CD8-positive, alpha-beta memory T cell (primary cell): ENCODE data around the gene PRPF31. TPM values are rescaled to one million over a fixed set of nuclear protein-coding genes. Genes with fewer than 3 reads are reported as not detected.

Experiments
- CTCF ChIA-PET: fragments of 350-600 bp; sonication (Branson Sonifier 250); formaldehyde crosslinking; loops from one replicate; lab custom pipeline; 2021; ENCODE audit warnings: antibody characterized with exemption; lab: Charles Lee
- POLR2A ChIA-PET: fragments of 350-600 bp; sonication (Branson Sonifier 250); formaldehyde crosslinking; loops from one replicate; lab custom pipeline; 2021; ENCODE audit warnings: antibody characterized with exemption; lab: Charles Lee
- DNase-seq, 5 donors: peaks; one replicate each; pipeline versions ENCODE4 v3.0.0 to v3.0.0-alpha.2; 2020 to 2022; ENCODE audit warnings: mixed read lengths in 1 of 5
- H3K27ac ChIP-seq: one replicate; pipeline ENCODE4 v1.7.0; 2013; ENCODE audit warnings: low read depth, mild to moderate bottlenecking, low read length, moderate library complexity
- H3K27me3 ChIP-seq: 2 replicates; pipeline ENCODE4 v1.7.0; 2013; ENCODE audit warnings: low read length, mild to moderate bottlenecking; ENCODE audit not compliant: insufficient read depth, poor library complexity, severe bottlenecking
- H3K36me3 ChIP-seq: 2 replicates; pipeline ENCODE4 v1.7.0; 2013; ENCODE audit warnings: mild to moderate bottlenecking, low read length, moderate library complexity; ENCODE audit not compliant: insufficient read depth
- H3K4me1 ChIP-seq: 2 replicates; pipeline ENCODE4 v1.7.0; 2013; ENCODE audit warnings: mild to moderate bottlenecking, low read length, moderate library complexity; ENCODE audit not compliant: insufficient read depth
- H3K4me3 ChIP-seq: 2 replicates; pipeline ENCODE4 v1.7.0; 2013; ENCODE audit warnings: mild to moderate bottlenecking, low read length
- H3K9me3 ChIP-seq: 2 replicates; pipeline ENCODE4 v1.7.0; 2013; ENCODE audit warnings: mild to moderate bottlenecking, low read length
- H3K27ac Mint-ChIP-seq, 8 donors: one replicate each; pipeline ENCODE4 v1.8.0; 2020 to 2021; ENCODE audit warnings: mixed read lengths in 8 of 8, mild to moderate bottlenecking in 6 of 8, inconsistent platforms in 3 of 8, moderate library complexity in 3 of 8
- H3K27me3 Mint-ChIP-seq, 2 donors: one replicate each; pipeline ENCODE4 v1.8.0; 2020 to 2021; ENCODE audit warnings: mixed read lengths in 2 of 2, mild to moderate bottlenecking in 1 of 2, moderate library complexity in 1 of 2
- H3K36me3 Mint-ChIP-seq, 3 donors: one replicate each; pipeline ENCODE4 v1.8.0; 2020 to 2021; ENCODE audit warnings: mixed read lengths in 3 of 3, inconsistent platforms in 1 of 3, mild to moderate bottlenecking in 1 of 3
- H3K4me1 Mint-ChIP-seq, 3 donors: one replicate each; pipeline ENCODE4 v1.8.0; 2020 to 2021; ENCODE audit warnings: mixed read lengths in 3 of 3, inconsistent platforms in 1 of 3, mild to moderate bottlenecking in 1 of 3
- H3K4me3 Mint-ChIP-seq, 7 donors: one replicate each; pipeline ENCODE4 v1.8.0; 2020 to 2021; ENCODE audit warnings: mixed read lengths in 7 of 7, mild to moderate bottlenecking in 6 of 7, moderate library complexity in 4 of 7, inconsistent platforms in 2 of 7
- H3K9me3 Mint-ChIP-seq, 5 donors: one replicate each; pipeline ENCODE4 v1.8.0; 2020 to 2022; ENCODE audit warnings: mixed read lengths in 5 of 5, mild to moderate bottlenecking in 3 of 5, moderate library complexity in 2 of 5, inconsistent platforms in 1 of 5
- polyA plus RNA-seq: library from polyadenylated mRNA; unstranded; fragments of 300-500 nt; fragmentation: Illumina TruSeq; gene quantifications from one replicate; pipeline ENCODE4 v1.2.3, GENCODE V29; 2021
- total RNA-seq, 2 experiments: library from RNA; stranded (reverse); gene quantifications; one replicate each; pipeline ENCODE4 v1.2.3, GENCODE V29; 2021

PRPF31 gene
- total RNA-seq: 100 to 1,000 TPM; 123 to 132 TPM
- 88.9 TPM for polyA plus RNA-seq

GRCh38 chr19:54115109-54116063, at the start of gene PRPF31, which contains the start of gene TFPT:
Gene PRPF31, plus strand, starts transcription at chr19:54115754. Its CDS starts 2,525 bp downstream, at chr19:54118279.
Gene TFPT, minus strand, starts transcription at chr19:54115657. Its CDS starts 388 bp downstream, at chr19:54115269.
- Histone ChIP-seq H3K4me3 (peak within 1 kb of the TSS; percentile 97), H3K27ac (peak within 1 kb of the TSS; percentile 80), H3K9me3 (no peaks in the 10 kb centered on the region), H3K4me1 (peaks cover 28% of the 10 kb centered on the region), H3K36me3 (peaks cover 17% of the 10 kb centered on the region), H3K27me3 (no peaks in the 10 kb centered on the region)
- peak; percentile 90 to 98 (median 96) for DNase-seq
- peaks cover 0 to 2% of the 10 kb centered on the region in 2 donors for H3K27me3 Mint-ChIP-seq
- H3K36me3 Mint-ChIP-seq: peaks cover 0 to 47% (median 8%) of the 10 kb centered on the region in 3 donors
- peaks cover 0 to 1% (median 0%) of the 10 kb centered on the region in 5 donors for H3K9me3 Mint-ChIP-seq
- ChIA-PET CTCF (interaction anchor here (1.4 to 2.1 kb wide), 3 partner anchors 8 to 44 kb away, joined by 4 to 7 read pairs (median 5); partner anchors contain the start of genes CNOT3 and LENG1), POLR2A (interaction anchor here (0.8 to 2.7 kb wide), 10 partner anchors 10 to 248 kb away, joined by 3 to 36 read pairs (median 6); partner anchors contain the start of genes CNOT3, LENG1, MBOAT7 and MYADM)
- H3K27ac Mint-ChIP-seq: peak within 1 kb of the TSS; percentile 72 to 99 (median 92)
- peaks cover 37 to 50% (median 43%) of the 10 kb centered on the region in 3 donors for H3K4me1 Mint-ChIP-seq
- peak within 1 kb of the TSS; percentile 85 to 96 (median 93) for H3K4me3 Mint-ChIP-seq

- no peak overlapping the region for H3K4me3 ChIP-seq
- no peaks in the 10 kb centered on the region for H3K36me3 ChIP-seq
- Mint-ChIP-seq H3K9me3 (peaks cover 0 to 2% (median 0%) of the 10 kb centered on the region in 5 donors), H3K4me3 (no peak overlapping the region), H3K4me1 (no peaks in the 10 kb centered on the region), H3K27me3 (peaks cover 7 to 23% of the 10 kb centered on the region in 2 donors), H3K27ac (no peak overlapping the region), H3K36me3 (no peaks in the 10 kb centered on the region)
- no peak for DNase-seq
- H3K27me3 ChIP-seq: no peaks in the 10 kb centered on the region
- no peaks in the 10 kb centered on the region for H3K4me1 ChIP-seq
- ChIA-PET POLR2A (no interaction called here), CTCF (no interaction called here)
- no peaks in the 10 kb centered on the region for H3K9me3 ChIP-seq
- no peak overlapping the region for H3K27ac ChIP-seq
Measured at GRCh38 chr19:54069470-54069869, 46.1 kb upstream of the PRPF31 start.

GRCh38 chr19:54073829-54074228, 41.7 kb upstream of the PRPF31 start:
- H3K4me1 Mint-ChIP-seq: peaks cover 0 to 4% (median 0%) of the 10 kb centered on the region in 3 donors
- POLR2A ChIA-PET: no interaction called here
- Histone ChIP-seq H3K27ac (no peak overlapping the region), H3K36me3 (no peaks in the 10 kb centered on the region), H3K4me1 (no peaks in the 10 kb centered on the region), H3K9me3 (no peaks in the 10 kb centered on the region), H3K27me3 (no peaks in the 10 kb centered on the region), H3K4me3 (no peak overlapping the region)
- DNase-seq: no peak
- H3K4me3 Mint-ChIP-seq: no peak overlapping the region
- peaks cover 0 to 2% (median 0%) of the 10 kb centered on the region in 5 donors for H3K9me3 Mint-ChIP-seq
- CTCF ChIA-PET: no interaction called here
- H3K36me3 Mint-ChIP-seq: peaks cover 0 to 1% (median 0%) of the 10 kb centered on the region in 3 donors
- H3K27ac Mint-ChIP-seq: no peak overlapping the region
- peaks cover 6 to 16% of the 10 kb centered on the region in 2 donors for H3K27me3 Mint-ChIP-seq

- Mint-ChIP-seq H3K36me3 (peaks cover 0 to 1% (median 0%) of the 10 kb centered on the region in 3 donors), H3K27ac (no peak overlapping the region), H3K9me3 (peaks cover 0 to 3% (median 0%) of the 10 kb centered on the region in 5 donors), H3K4me1 (peaks cover 0 to 4% (median 0%) of the 10 kb centered on the region in 3 donors), H3K27me3 (peaks cover 5 to 11% of the 10 kb centered on the region in 2 donors), H3K4me3 (no peak overlapping the region)
- ChIA-PET CTCF (no interaction called here), POLR2A (interaction anchor here (0.6 kb wide), 1 partner anchor 147 kb away, joined by 3 read pairs; no protein-coding TSS in a partner anchor)
- H3K27me3 ChIP-seq: no peaks in the 10 kb centered on the region
- no peaks in the 10 kb centered on the region for H3K4me1 ChIP-seq
- no peaks in the 10 kb centered on the region for H3K9me3 ChIP-seq
- no peak overlapping the region for H3K27ac ChIP-seq
- no peak for DNase-seq
- H3K4me3 ChIP-seq: no peak overlapping the region
- H3K36me3 ChIP-seq: no peaks in the 10 kb centered on the region
Measured at GRCh38 chr19:54074851-54075250, 40.7 kb upstream of the PRPF31 start.

GRCh38 chr19:54077334-54077733, 38.2 kb upstream of the PRPF31 start:
- peaks cover 10% of the 10 kb centered on the region in 2 donors for H3K27me3 Mint-ChIP-seq
- H3K4me3 Mint-ChIP-seq: no peak overlapping the region
- DNase-seq: no peak
- no peaks in the 10 kb centered on the region for H3K4me1 ChIP-seq
- H3K4me1 Mint-ChIP-seq: peaks cover 0 to 4% (median 0%) of the 10 kb centered on the region in 3 donors
- no peak overlapping the region for H3K4me3 ChIP-seq
- H3K27me3 ChIP-seq: no peaks in the 10 kb centered on the region
- peaks cover 0 to 14% (median 4%) of the 10 kb centered on the region in 5 donors for H3K9me3 Mint-ChIP-seq
- ChIA-PET CTCF (no interaction called here), POLR2A (no interaction called here)
- H3K9me3 ChIP-seq: peaks cover 5% of the 10 kb centered on the region
- no peak overlapping the region for H3K27ac ChIP-seq
- no peaks in the 10 kb centered on the region for H3K36me3 ChIP-seq
- H3K27ac Mint-ChIP-seq: no peak overlapping the region
- H3K36me3 Mint-ChIP-seq: peaks cover 0 to 1% (median 0%) of the 10 kb centered on the region in 3 donors

- H3K27ac Mint-ChIP-seq: no peak within 1 kb of the TSS
- Histone ChIP-seq H3K27me3 (no peaks in the 10 kb centered on the region), H3K36me3 (no peaks in the 10 kb centered on the region), H3K4me3 (no peak within 1 kb of the TSS), H3K9me3 (peaks cover 5% of the 10 kb centered on the region), H3K27ac (no peak within 1 kb of the TSS), H3K4me1 (no peaks in the 10 kb centered on the region)
- no peak within 1 kb of the TSS for H3K4me3 Mint-ChIP-seq
- H3K36me3 Mint-ChIP-seq: peaks cover 0 to under 1% (median 0%) of the 10 kb centered on the region in 3 donors
- peaks cover 3 to 16% (median 8%) of the 10 kb centered on the region in 5 donors for H3K9me3 Mint-ChIP-seq
- ChIA-PET CTCF (no interaction called here), POLR2A (no interaction called here)
- H3K27me3 Mint-ChIP-seq: peaks cover 12 to 14% of the 10 kb centered on the region in 2 donors
- no peak for DNase-seq
- peaks cover 0 to 2% (median 0%) of the 10 kb centered on the region in 3 donors for H3K4me1 Mint-ChIP-seq
Measured at GRCh38 chr19:54081032-54081431, 34.5 kb upstream of the PRPF31 start, which contains the start of gene TARM1. Gene TARM1, minus strand, starts transcription at chr19:54081365. Its CDS starts 25 bp downstream, at chr19:54081340.

GRCh38 chr19:54084410-54084809, 31.1 kb upstream of the PRPF31 start:
- peaks cover under 1% of the 10 kb centered on the region for H3K27me3 ChIP-seq
- no peak overlapping the region for H3K27ac ChIP-seq
- no peaks in the 10 kb centered on the region for H3K36me3 ChIP-seq
- H3K27me3 Mint-ChIP-seq: peaks cover 13 to 18% of the 10 kb centered on the region in 2 donors
- DNase-seq: no peak
- H3K9me3 Mint-ChIP-seq: peaks cover 3 to 18% (median 8%) of the 10 kb centered on the region in 5 donors
- no peak overlapping the region for H3K27ac Mint-ChIP-seq
- H3K36me3 Mint-ChIP-seq: no peaks in the 10 kb centered on the region
- peaks cover 5% of the 10 kb centered on the region for H3K9me3 ChIP-seq
- POLR2A ChIA-PET: no interaction called here
- H3K4me3 Mint-ChIP-seq: no peak overlapping the region
- no peak overlapping the region for H3K4me3 ChIP-seq
- no peaks in the 10 kb centered on the region for H3K4me1 Mint-ChIP-seq
- no peaks in the 10 kb centered on the region for H3K4me1 ChIP-seq
- CTCF ChIA-PET: no interaction called here
